Suppressor macrophage (primary cell): ENCODE data around the gene HOXA11.

Experiments
- DNase-seq, 4 experiments: peaks; one replicate each; pipeline ENCODE4 v3.0.0-alpha.2; 2020 to 2022

HOXA11 gene

DNA sequence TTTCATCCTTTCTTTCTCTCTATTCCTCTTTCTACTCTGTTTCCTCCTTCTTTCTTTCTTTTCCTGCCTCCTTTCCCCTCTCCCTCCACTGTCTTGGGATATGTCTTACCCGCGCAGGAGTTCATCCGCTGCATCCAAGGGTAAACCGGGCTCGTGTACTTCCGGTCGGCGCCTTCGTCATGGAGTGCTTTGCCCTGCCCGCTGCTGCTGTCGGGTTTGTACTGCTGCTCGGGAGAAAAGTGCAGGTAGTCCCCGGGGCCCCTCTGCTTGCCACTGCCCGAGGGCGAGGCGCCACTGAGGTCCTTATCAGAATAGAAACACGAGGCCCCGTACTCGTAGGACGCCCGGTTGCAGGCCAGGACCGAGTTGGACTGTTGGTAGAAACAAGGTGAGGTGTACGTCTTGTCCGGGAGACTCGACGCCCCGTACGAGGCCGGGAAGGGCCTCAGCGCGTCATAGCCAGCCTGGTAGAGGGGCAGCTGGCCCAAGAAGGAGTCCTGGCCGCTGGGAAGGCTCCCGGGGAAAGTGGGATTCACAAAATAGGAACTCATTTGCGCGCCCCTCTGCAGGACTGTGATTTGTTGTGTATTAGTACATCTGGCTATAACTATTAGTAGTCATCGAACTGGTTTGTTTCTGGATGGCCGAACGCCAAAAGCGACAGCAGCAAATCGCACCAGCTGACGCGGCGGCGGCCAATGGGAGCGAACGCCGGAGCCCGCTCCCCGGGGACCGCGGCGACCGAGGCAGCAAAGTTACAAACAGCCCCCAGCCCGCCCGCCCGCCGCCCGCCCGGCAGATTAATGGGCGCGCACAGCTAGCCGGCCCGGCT, 37.6 kb downstream of the HOXA11 start, which contains the start of gene HOXA6:
Gene HOXA6 (minus strand): TSS at position 576 of the 832 bp plus-strand sequence. CDS start 25 bp downstream, at position 551.
- DNase-seq = peak in 1 of 4 experiments; percentile 22

DNA sequence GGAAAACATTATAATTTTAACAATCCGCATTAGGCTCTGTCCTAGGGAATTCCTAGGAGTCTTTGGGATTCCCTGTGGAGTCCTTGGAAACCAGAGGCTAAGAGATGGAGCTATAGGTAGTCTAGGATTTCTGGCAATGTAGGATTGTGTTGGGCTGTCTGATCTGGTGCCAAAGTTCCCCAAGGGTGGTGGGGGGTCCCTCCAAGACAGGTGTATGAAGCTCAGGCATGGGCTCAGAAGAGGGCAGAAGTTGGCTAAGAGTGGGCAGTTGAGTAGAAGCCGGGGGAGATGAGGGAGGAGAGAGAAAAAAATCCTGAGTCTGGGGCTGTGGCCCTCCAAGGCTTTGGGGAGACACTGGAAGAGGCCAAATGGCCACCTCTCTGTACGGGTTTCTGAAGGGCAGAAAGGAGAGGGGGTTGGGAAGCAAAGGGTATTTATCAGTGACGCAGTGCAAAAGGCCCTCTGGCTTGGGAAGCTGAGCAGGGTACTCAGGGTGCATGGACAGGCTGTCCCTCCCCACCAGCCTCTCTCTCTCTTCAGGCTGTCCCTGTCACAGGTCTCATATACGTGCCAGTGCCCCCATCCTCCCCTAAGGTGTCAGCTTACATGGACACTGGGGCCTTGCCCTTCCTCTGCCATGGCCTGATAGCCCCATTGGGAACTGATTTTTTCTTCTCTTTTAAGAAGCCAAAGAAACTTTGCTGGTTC, 38.4 kb downstream of the HOXA11 start:
- DNase-seq = no peak

DNA sequence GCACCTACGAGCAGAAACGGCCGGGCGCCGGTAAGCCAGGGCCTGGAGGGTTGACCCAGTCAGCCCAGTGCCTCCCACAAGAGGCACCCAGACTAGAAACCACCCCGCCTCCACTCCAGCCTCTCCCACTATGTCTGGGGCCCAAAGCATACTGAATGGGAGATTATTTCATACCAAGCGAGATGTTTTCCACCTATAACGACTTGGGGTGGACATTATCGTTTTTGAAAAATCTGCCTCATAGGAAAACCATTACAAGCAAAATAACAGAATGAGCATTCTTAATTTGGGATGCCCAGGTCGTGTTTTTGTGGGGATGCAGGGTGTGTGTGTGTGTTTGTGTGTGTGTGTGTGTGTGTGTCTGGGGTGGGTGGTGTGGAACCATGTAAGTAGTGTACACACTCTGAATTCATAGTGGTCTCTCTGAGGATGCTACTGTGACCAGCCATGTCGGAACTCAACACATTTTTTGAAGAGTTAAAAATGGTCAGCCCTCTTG, 39.1 kb downstream of the HOXA11 start:
- no peak for DNase-seq

DNA sequence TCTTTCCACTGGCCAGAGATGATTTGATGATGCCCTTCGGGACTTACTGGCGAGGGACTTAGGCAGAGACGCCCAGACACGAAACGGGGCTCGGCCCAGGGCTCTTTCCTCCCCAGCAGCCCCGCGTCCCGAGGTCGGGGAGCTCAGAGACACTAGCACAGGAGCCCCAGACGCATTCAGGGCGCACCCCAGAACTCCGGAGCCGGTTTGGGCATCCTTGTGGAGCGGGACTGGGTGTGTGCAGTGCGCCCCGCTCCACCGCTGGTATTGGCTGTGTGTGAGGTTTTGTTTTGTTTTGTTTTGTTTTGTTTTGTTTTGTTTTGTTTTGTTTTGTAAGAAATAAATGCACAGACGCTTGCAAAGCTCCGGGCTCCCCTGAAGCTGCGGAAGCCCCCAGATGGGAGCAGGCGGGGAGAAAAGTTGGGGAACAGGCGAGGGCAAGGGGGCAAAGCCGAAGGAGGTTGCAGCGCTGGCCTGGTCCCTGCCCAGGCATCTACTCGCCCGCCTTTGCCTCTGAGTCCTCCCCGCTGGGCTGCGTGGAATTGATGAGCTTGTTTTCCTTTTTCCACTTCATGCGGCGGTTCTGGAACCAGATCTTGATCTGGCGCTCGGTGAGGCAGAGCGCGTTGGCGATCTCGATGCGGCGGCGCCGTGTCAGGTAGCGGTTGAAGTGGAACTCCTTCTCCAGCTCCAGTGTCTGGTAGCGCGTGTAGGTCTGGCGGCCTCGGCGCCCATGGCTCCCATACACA, 39.7 kb downstream of the HOXA11 start:
- no peak for DNase-seq

DNA sequence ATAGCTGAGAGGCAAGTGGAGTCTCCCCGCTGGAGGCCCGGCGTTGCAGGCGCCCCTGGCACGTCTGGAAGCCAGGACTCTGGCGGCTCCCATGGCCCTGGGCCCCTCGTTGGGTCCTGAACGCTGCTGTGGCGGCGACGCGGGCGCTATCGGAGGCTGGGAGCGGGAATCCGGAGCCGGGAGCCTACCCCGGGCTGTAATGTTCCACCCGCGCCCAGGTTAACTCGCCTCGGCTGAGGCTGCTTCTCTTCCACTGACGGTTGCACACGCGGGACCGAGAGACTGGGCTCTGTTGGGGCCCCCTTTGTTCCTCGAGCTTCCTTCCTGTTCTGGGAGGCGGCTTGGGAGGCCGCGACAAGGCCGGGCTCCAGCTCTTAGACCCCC, 40.3 kb downstream of the HOXA11 start:
- DNase-seq = no peak

DNA sequence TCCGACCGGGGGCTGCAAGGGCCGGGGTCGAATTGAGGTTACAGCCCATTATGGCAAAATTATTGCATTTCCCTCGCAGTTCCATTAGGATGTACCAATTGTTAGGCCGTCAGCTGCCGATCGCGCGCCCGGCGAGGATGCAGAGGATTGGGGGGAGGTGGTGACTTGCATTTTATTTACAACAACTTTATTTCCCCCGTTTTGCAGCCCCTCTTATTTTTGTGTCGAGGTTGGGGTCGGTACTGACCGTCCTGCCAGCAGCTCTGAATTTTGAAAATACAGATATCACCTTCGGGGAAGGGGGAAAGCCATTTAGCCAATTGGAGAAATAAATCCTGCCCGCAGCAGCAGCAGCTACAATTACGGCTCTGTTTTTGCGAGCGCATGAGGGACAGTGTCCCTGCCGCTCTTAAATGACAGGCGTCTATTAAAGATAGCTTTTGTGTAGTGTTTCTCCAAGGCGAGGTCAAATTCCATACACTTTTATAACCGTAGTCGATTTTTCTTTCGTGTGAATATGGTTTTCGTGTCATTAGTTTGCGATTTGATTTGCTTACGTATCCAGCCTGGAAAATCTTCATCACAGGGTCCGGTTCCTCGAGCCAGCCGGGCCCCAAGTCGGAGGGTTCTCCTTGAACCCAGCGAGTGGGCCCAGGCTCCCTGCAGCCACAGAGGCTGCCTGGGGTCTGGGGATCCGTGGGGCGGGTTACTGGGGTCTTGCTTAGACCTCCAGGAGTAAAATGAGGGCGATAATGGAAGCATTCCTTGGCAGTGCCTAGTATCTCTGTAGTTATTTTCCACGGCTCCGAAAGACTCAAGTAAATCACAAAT, 40.9 kb downstream of the HOXA11 start:
- no peak for DNase-seq

DNA sequence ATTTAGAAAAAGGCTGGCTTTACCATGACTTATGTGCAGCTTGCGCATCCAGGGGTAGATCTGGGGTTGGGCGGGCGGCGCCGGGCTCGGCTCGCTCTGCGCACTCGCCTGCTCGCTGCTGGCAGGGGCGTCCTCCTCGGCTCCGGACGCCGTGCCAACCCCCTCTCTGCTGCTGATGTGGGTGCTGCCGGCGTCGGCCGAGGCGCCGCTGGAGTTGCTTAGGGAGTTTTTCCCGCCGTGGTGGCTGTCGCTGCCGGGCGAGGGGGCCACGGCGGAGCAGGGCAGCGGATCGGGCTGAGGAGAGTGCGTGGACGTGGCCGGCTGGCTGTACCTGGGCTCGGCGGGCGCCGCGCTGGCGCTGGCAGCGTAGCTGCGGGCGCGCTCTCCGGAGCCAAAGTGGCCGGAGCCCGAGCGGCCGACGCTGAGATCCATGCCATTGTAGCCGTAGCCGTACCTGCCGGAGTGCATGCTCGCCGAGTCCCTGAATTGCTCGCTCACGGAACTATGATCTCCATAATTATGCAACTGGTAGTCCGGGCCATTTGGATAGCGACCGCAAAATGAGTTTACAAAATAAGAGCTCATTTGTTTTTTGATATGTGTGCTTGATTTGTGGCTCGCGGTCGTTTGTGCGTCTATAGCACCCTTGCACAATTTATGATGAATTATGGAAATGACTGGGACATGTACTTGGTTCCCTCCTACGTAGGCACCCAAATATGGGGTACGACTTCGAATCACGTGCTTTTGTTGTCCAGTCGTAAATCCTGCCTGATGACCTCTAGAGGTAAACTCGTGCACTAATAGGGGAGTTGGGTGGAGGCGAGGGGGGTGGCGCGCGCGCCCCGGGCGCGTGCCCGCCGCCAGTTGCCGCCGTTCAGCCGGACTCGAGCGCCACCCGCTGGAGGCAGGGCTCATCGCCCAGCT, 41.7 kb downstream of the HOXA11 start, which contains the start of gene HOXA5:
Gene HOXA5 (minus strand): TSS at position 659 of the 927 bp plus-strand sequence. CDS start 74 bp downstream, at position 585.
- peak in 3 of 4 experiments; percentile 71 to 72 (median 71) for DNase-seq

DNA sequence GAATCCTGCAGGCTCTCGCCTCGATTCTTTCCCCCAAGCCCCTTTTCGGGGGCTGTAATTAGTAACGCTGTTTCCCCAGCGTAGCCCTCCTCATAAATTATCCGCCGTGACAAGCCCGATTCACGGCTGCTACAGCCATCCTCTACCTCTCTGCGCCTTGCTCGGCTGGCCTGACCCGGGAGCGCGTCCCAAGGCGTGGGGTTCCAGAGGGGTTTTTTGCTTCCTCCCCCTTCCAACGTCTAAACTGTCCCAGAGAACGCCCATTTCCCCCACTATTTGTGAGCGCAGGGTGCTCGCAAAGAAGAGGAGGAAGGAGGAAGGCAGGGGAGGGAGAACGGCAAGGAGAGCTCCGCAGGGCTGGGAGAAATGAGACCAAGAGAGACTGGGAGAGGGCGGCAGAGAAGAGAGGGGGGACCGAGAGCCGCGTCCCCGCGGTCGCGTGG, 42.4 kb downstream of the HOXA11 start:
- no peak for DNase-seq

DNA sequence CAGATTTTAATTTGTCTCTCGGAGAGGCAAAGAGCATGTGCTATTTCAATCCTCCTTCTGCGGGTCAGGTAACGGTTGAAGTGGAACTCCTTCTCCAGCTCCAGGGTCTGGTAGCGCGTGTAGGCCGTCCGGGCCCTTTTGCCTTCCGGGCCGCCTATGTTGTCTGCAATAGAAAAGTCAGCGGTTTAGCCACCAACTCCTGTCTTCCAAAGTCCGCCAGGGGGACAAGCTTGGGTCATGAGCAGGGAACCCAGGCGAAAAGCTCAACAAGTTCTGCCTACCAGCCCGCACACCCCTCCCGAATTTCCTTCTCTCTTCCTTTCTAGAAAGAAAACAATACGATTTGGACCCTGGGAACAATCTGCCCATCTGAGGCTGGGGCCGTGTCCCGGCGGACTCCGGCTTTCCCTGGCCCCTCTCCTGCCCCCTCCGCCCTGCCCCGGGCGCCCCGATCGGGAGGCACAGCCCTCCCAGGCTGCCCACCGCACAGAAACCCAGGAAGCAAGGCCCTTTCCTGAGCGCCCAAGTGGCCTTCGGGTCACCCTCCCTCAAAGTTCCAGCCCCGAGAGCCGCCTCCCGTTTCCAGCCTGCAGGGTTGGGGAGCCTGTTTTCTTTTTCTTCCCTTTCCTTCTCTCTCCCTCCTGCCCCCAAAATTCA, 43.0 kb downstream of the HOXA11 start:
- peak in 1 of 4 experiments; percentile 33 for DNase-seq

DNA sequence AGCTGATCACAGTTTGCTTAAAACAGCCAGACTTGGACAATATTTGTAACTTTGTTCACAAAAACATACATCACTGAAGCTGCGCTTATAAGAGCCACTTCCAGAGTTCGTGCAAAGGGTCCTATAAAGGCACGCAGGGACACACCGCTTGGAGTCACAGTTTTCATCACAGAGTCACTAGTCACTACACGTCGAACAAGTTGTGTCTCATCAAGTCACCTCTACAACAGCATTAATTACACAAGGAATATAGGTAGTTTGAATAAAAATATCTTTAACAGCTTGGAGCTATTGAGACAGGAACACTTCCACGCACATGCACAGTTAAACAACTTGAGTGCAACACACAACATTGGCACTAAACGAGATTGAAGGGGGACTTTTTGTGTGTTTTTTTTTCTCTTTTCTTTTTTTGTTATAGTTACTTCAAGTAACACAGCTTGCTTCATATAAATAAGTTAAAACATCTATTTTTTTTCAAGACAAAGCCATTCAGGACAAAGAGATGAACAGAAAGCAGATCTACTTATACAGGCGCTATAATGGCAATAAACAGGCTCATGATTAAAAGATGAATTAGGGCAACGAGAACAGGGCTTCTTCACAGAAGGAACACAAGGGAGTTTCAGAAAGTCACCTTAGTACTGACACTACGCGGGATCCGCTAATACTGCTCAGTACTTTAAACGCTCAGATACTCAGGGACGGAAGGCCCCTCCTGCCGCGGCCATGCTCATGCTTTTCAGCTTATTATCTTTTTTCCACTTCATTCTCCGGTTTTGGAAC, 43.7 kb downstream of the HOXA11 start:
- DNase-seq = no peak

DNA sequence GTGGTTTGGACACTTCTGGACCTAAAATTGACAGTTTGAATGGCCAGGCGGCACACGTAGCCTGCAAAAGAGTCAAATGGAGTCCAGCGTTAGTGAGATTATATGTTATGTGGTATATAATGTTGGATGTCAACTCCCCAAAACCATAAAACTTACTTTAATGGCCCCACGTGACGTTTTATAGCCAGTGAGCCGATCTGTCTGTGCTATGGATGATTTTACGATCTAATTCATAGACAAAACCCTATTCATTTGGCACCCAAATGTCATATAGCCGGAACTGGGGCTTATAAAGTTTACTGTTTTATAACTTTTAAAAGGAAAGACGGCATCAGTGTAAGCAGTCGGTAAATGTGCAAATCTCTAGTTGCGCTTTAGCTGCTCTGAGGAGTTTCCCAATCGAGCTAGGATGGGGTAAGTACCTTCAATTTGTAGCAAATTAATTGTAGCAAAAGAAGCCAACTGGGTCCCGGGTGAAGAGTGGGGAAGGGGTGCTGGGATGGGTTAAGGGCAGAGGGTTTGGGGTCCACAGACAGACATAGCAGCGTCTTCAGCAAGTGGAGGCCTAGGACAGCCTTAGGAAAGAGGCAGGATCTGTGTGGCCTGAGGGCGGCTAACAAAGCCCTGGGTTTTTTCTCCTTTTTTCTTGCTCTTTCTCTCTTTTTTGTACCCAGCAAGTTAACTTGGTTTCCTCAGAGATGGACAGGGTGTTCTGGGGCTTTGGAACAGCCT, 44.7 kb downstream of the HOXA11 start:
- DNase-seq = no peak

DNA sequence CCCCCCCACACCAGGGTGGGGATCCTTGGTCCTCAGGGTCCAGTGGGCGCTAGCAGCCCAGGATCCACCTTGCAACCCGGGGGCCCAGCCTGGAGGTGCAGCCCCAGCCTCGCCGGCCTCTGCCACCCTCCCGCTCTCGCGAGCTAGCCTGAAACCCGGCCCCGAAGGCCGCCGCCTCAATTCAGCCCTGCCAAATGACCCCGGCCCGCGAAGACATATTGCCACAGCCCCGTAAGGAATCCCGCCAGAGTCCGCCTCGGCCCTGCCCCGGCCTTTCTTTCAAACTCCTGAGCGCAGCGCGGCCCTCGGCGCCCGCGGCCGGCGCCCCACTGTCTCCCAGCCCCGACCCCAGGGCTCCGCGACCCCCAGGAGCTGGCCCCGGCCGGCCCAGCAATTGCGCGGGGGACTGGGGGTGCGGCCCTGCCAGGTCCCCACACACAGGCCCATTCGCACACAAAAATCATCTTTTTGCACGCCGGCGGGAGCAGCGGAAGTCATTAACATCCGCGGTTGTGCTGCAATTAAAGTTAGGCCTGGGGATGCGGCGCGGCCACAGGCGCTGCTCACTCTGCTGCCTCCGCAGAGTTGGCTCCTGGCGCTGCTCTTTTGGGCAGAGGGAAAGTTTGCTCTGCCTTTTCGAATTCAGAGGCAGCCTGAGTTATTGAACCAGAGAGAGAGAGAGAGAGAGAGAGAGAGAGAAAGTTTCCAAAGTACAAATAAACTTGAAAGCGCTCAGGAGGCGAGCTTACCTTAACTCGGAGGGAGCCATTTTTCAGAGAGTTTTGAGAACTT, 45.5 kb downstream of the HOXA11 start:
- no peak for DNase-seq

DNA sequence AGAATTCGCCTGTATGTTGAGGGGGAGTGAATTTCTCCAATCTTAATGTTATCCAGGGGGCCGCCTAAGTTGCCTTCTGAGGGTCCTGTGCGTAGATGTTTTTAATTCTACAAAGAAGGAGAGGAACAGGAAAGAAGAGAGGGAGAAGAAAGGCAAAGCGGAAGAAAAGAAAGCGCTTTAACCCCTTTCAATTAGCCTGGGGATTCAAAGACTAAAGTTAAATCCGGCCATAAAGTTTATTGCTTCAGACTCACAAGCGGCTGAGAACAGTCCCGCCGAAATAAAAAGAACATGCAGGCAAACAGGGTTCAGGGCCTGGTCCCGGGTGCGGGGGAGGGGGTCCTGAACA, 46.1 kb downstream of the HOXA11 start:
- no peak for DNase-seq

DNA sequence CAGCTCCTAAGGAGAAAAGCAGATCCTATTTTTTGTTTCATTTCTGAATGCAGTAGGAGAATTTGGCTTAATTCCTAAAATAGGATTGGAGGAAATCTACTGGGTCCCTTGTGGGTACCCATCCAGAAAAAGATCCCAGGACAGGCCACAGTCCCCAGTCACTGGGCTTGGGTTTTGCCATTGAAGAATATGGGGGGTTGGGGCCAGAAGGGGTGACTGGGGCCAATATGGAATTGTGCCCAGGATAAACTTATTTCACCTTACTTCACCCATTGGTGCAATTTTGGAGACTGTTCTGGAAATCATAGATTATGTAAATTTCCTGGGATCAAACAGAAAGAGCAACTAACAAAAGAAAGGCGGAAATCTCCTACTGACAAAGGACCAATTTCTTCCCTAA, 46.6 kb downstream of the HOXA11 start:
- no peak for DNase-seq

DNA sequence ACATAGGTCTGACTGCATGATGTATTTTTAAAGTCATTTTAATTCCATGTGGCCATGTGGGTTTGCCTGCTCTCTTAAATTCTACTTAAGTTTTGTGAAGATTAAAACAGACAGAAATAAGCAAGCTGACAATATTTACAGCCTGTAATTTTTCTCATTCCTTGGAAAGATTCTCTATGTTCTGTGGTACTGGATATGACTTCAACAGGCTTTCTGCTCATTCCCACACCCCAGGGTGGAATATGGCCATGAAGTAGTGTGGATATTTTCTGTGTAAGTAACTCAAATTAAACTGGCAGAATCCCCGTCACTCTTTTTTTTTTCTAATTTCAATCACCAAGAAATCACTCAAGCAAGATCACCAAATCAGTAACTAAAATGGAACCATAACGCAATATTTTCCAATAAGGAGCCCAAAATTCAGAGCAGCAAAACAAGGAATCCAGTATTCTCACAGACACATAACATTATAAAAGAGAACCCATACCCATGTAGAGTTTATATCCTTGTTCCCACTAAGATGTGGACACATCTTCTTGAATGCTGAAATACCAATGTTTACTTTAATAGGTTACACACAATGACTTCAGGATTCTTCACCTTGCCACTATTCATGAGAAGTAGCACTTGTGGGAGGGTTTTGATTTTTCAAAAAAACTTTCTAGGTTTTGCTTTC, 47.3 kb downstream of the HOXA11 start:
- DNase-seq = no peak

DNA sequence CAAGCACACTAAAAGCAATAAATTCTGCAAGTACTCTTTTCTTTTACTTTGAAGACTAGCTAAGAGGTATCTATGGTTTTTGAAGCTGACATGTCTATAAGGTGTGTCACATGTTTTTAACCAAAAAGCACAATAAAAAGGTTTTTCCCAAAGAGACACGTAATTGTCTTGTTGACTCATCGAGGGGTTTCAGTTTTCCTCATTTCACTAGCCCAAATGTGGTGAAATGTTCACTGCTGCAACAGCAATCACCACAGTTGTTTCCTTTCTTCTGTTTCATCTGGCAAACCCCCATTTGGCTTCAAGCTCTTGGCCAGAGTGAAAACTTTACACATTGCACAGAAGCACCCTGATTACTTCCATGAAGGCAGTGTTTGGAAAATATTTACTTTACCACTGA, 50.6 kb downstream of the HOXA11 start:
- DNase-seq = peak; percentile 50 to 79 (median 64)
